ENCODE data around the gene SPOCK2.

SPOCK2 gene

GRCh38 chr10:72025832-72026231 lies 62.5 kb downstream of the SPOCK2 start:
- no peak for DNase-seq

GRCh38 chr10:72025400-72025799 lies 63.0 kb downstream of the SPOCK2 start:
- no peak for DNase-seq

DNA sequence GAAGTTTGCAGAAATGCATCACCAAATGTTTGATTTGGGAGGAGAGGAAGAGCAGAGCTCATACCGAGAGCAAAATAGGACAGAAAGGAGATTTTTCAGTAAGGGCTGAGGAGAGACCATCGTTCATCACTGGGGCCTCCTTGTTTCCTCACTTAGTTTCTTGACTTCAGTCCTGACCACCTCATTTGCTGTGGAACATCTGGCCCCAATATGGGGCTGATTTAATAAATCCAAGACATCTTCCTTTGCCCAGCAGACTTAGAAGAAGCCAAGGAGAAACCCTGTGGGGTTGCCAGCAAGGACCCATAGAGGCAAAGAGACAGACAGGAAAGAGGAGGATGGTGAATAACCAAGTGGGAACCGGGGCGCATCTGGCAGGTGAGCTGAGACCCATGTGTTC lies 63.8 kb downstream of the SPOCK2 start:
- no peak for DNase-seq

GRCh38 chr10:72022228-72022627 lies 66.1 kb downstream of the SPOCK2 start:
- DNase-seq: no peak

GRCh38 chr10:72020914-72021809 lies 67.2 kb downstream of the SPOCK2 start:
- DNase-seq: no peak

DNA sequence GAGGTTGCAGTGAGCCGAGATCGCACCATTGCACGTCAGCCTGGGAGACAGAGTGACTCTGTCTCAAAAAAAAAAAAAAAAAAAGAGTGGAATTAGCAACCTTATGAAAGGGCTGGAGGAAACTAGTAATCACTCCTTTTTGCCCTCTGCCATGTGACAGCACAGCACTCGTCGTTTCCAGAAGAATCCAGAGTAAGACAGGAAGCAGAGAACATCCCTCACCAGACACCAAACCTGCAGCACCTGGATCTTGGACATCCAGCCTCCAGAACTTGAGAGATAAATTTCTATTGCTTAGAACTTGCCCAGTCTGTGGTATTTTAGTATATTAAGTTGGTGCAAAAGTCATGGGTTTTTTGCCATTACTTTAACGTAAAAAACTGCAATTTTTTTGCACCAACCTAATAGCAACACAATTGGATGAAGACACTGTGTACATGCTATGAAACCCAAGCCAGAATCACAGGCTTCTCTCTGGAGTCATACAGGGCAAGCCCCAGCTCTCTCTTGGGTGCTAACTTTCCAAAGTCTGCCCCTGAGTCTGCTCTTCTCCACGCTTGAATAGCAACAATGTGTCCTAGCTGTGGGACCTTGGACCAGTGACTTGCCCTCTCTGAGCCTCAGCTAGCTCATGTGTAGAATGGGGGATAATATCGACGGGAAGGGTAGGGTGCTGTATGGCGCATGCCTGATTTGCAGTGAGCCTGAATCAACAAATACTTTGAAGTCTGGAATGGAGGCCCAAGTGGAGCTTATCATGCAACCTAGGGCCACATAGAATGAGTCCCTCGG lies 69.1 kb downstream of the SPOCK2 start:
- DNase-seq: no peak

DNA sequence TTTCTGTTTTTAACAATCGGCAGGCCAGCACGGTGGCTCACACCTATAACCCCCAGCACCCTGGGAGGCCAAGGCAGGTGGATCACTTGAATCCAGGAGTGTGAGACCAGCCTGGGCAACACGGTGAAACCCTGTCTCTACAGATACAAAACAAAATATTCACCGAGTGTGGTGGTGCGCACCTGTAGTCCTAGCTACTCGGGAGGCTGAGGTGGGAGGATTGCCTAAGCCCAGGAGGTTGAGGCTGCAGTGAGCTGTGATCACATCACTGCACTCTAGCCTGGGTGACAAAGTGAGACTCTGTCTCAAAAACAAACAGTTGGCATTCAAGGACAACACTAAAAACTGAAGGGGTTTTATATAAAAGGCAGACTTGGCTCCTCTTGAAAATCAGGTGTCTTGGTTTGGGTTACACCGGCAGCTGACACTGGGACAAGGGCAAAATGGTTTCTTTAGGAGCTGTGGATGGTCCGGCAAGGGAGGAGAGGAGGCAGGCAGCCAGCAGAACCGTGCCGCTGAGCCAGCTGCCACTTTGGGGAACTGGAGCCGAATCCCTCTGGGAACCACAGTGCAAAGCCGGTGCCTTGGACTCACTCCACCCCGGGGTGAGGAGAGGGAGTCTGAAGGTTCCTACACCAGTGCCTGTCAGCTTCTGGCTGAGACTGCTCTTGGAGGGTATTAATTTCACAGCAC lies 71.6 kb downstream of the SPOCK2 start:
- no peak for DNase-seq

GRCh38 chr10:72015841-72016240 lies 72.5 kb downstream of the SPOCK2 start:
- DNase-seq: no peak

- DNase-seq: no peak
Measured at GRCh38 chr10:72014785-72015480, 73.4 kb downstream of the SPOCK2 start.

- no peak for DNase-seq
Measured at GRCh38 chr10:72014197-72014596, 74.2 kb downstream of the SPOCK2 start.

DNA sequence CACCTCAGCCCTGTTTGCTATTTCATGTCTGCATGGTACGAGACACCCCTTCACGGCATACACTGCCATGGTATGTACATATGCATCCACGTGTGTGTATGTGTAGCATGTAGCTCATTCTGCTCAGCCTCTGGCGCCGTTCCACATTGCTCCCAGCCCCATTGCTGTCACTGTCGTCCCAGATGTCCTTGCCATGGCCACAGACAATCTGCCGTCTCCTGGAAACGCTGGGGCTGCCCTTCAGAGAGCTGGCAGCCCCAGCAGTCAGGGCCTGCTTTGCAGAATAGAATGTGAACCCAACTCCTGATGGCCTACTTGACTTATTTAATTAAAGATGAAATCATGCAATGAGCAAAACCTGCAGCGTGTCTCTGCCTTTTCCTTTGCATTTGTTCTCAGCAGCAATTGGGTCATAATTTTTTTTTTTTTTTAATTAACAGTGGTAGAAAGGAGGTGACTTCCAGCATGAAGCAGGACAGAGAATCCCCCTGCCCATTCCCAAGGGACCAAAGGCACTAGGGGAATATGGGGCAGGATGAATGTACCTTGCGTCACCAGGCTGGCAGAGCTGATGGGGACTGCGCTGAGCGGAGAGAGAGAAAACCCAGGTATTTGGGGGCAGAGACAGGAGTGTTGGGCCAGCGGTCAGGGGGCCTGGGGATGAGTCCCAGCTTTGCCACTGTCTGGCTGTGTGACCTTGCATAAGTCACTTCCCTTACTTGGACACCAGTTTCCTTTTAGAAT lies 75.0 kb downstream of the SPOCK2 start:
- no peak for DNase-seq

DNA sequence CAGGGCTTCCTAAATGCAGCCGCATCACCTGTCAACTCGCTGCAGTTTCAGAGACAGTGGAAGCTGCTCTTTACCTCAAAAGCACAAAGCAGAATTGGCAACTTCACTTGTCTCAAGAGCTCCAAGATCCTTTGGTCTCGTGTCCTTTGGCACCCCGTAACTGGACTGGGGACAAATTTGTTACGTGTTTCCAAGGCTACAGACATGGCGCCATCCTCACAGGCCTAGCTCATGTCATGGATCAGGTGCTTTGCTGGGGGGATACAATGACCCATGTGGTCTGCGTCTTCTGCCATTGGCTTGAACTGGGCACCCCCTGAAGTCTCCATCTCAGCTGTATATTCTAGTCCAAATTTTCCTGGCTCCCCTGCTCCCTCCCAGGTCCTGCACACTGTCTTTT lies 75.6 kb downstream of the SPOCK2 start:
- DNase-seq: no peak

- no peak for DNase-seq
Measured at GRCh38 chr10:72011976-72012512, 76.3 kb downstream of the SPOCK2 start.

DNA sequence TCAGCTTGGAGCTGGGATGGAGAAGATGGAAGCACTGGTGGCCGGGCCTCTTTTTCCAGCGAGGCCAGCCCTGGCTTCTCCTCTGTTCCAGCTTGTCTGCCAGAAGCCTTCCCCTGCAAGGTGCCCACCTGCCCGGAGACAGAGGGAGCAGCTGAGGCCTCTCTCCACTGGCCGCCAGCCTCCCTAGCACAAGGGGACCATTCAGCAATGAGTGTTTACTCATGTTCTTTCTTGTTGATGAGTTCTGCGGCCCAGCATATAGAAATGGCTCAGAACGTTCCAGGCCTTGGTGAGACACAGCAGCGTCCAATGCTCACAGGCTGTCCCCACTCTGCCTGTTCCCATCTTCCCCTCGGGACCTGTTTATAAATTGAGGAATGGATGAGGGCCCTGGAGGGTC lies 76.9 kb downstream of the SPOCK2 start:
- no peak for DNase-seq

DNA sequence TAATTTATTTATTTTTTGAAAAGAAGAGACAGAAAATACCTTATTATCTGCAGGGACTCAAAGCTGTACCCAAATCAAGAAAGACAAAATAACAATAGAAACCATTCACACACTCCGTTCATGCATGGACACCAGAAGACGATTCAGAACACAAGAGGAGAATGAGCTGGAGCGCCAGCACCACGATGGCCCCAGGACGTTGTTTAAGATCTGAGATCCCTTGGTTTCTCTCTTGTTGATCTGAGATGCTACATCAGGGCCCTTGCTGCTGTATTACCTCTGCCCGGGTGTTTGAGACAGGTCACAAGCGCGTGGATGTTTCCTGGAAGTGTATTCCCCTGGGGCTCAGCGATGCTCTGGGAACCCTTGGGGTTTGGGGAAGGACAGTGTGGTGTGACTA lies 77.3 kb downstream of the SPOCK2 start:
- DNase-seq: no peak

- DNase-seq: no peak
Measured at GRCh38 chr10:72010234-72010973, 77.9 kb downstream of the SPOCK2 start.

- DNase-seq: peak; percentile 25
Measured at GRCh38 chr10:72009425-72010081, 78.8 kb downstream of the SPOCK2 start.

GRCh38 chr10:72009051-72009424 lies 79.3 kb downstream of the SPOCK2 start:
- no peak for DNase-seq
